Right lobe of liver (tissue), 6 donors: Measurements from ENCODE around the gene TSEN2. TPM values are rescaled to one million over a fixed set of nuclear protein-coding genes. Genes with fewer than 3 reads are reported as not detected.

Source experiments
- ATAC-seq, 4 donors: fragments of 200-7000 bp; cut with Tn5 transposase; one replicate each; pipeline ENCODE4 v1.9.1; 2020; ENCODE audit warnings: mild to moderate bottlenecking in 4 of 4, moderate library complexity in 4 of 4
- DNase-seq, 3 donors: peaks; one replicate each; pipeline ENCODE4 v3.0.0-alpha.2; 2020
- H3K27ac ChIP-seq, 3 donors: fragments of 200-600 bp; one replicate each; pipeline ENCODE4 v1.8.0; 2022
- H3K27me3 ChIP-seq, 2 donors: fragments of 200-600 bp; one replicate each; pipeline ENCODE4 v1.8.0; 2022
- H3K36me3 ChIP-seq, 4 donors: fragments of 200-600 bp; sonication (generic) in 1 of 4; one replicate each; pipeline versions ENCODE4 v1.5.1 to v1.8.0; 2017 to 2022; ENCODE audit warnings: control low read depth in 1 of 4
- H3K4me1 ChIP-seq, 4 donors: fragments of 200-600 bp; sonication (generic) in 1 of 4; one replicate each; pipeline versions ENCODE4 v1.5.1 to v1.8.0; 2017 to 2022; ENCODE audit warnings: control low read depth in 1 of 4
- H3K4me3 ChIP-seq, 3 donors: fragments of 200-600 bp; one replicate each; pipeline ENCODE4 v1.8.0; 2022
- H3K9me3 ChIP-seq, 4 donors: fragments of 200-600 bp; sonication (generic) in 1 of 4; one replicate each; pipeline versions ENCODE4 v1.5.1 to v1.8.0; 2017 to 2022; ENCODE audit warnings: control low read depth in 1 of 4
- CTCF ChIP-seq, 4 donors: fragments of 200-600 bp in 3 of 4; fragments of 450-650 bp in 1 of 4; IDR thresholded peaks; one replicate each; pipeline versions ENCODE4 v1.5.1 to v1.8.0; 2016 to 2022; ENCODE audit warnings: antibody characterized with exemption in 4 of 4, mild to moderate bottlenecking in 2 of 4
- POLR2A ChIP-seq: fragments of 450-650 bp; IDR thresholded peaks from one replicate; pipeline ENCODE4 v1.6.1; 2017; ENCODE audit warnings: antibody characterized with exemption, mild to moderate bottlenecking
- WGBS: methylation state at CpG from one replicate; pipeline ENCODE4 v1.1.6; 2018; ENCODE audit warnings: low coverage, low lambda C conversion rate; ENCODE audit not compliant: insufficient coverage; ENCODE audit errors: missing lambda C conversion rate; 5-methylcytosine and 5-hydroxymethylcytosine counted together
- intact Hi-C, 2 donors: fragments of 100-400 bp; cut with DNase I; formaldehyde crosslinking; loops; one replicate each; pipeline versions ENCODE4 v1.11.2 to v1.14.1; 2022
- total RNA-seq, 6 experiments: library from RNA; depleted of rRNA in 2 of 6; stranded (reverse); fragments of >200 nt in 2 of 6; fragmentation: NEBNext Ultra II Directional in 3 of 6; extraction: Animal tissue kit (Norgen Biotek cat#: 25700) in 3 of 6; gene quantifications; one replicate each; pipeline versions ENCODE4 v1.1.0 to v1.2.4, GENCODE V29; 2016 to 2023
- donor health status: DM: no; HTN: yes; CAD: no.
- donor health status: DM: no; HTN: no; CAD: no.
- donor health status: DM: no; HTN: no; CAD: no.
- donor health status: DM: no; HTN: yes; CAD: no.
- donor health status: DM: no; HTN: yes; CAD: no.

The TSEN2 gene
- total RNA-seq, 6 experiments from 2014 or later = 4.7 to 9.2 (median 6.4) TPM

GRCh38 chr3:12556690-12557472 lies 72.6 kb downstream of the TSEN2 start, which contains the start of gene MKRN2:
TSS of gene MKRN2 (plus strand) at chr3:12557087. CDS start at chr3:12557151, 64 bp downstream.
- TF ChIP-seq POLR2A (peak; percentile 97), CTCF (IDR thresholded peaks at IDR 0.05) (peak in 1 of 4 donors; percentile 13)
- H3K4me1 ChIP-seq = peaks cover 0 to 39% (median 8%) of the 10 kb centered on the region in 4 donors

GRCh38 chr3:12557473-12558100 lies 73.3 kb downstream of the TSEN2 start:
- Histone ChIP-seq H3K4me3 (peak overlapping the region; percentile 74 to 88 (median 74)), H3K27me3 (peaks cover 0 to 4% of the 10 kb centered on the region in 2 donors), H3K36me3 (no peaks in the 10 kb centered on the region), H3K9me3 (no peaks in the 10 kb centered on the region), H3K4me1 (peaks cover 0 to 39% (median 8%) of the 10 kb centered on the region in 4 donors), H3K27ac (peak overlapping the region; percentile 88 to 92 (median 90))
- ATAC-seq (peak; percentile 25 to 41 (median 38)), DNase-seq (no peak)
- intact Hi-C loops = no loop called here
- WGBS = under 1% methylated on average over 18 of the region's 18 CpGs
- TF ChIP-seq POLR2A = no peak
- TF ChIP-seq CTCF (IDR thresholded peaks at IDR 0.05) = no peak

More at GRCh38 chr3:12556690-12557472, 72.6 kb downstream of the TSEN2 start, which contains the start of gene MKRN2:
- H3K36me3 ChIP-seq = no peaks in the 10 kb centered on the region
- peaks cover 0 to 4% of the 10 kb centered on the region in 2 donors for H3K27me3 ChIP-seq
- intact Hi-C loops = no loop called here
- 0% methylated on average over 10 of the region's 77 CpGs for WGBS
- H3K4me3 ChIP-seq = peak within 1 kb of the TSS; percentile 74 to 88 (median 74)
- H3K27ac ChIP-seq = peak within 1 kb of the TSS; percentile 88 to 92 (median 90)
- no peaks in the 10 kb centered on the region for H3K9me3 ChIP-seq
- peak; percentile 89 to 91 (median 90) for DNase-seq
- ATAC-seq = peak; percentile 94 to 97 (median 96)

- Histone ChIP-seq H3K4me1 (peaks cover 0 to 34% (median 8%) of the 10 kb centered on the region in 4 donors), H3K9me3 (no peaks in the 10 kb centered on the region), H3K36me3 (no peaks in the 10 kb centered on the region), H3K27me3 (no peaks in the 10 kb centered on the region), H3K4me3 (no peak overlapping the region), H3K27ac (no peak overlapping the region)
- TF ChIP-seq CTCF (IDR thresholded peaks at IDR 0.05) (no peak), POLR2A (no peak)
- intact Hi-C loops = no loop called here
- no peak for ATAC-seq
- WGBS = 51% methylated on average over 4 of the region's 4 CpGs
- DNase-seq = no peak
Measured at GRCh38 chr3:12558706-12559105, 74.4 kb downstream of the TSEN2 start.

- intact Hi-C loops = no loop called here
- H3K9me3 ChIP-seq = no peaks in the 10 kb centered on the region
- H3K36me3 ChIP-seq = no peaks in the 10 kb centered on the region
- TF ChIP-seq POLR2A (no peak), CTCF (IDR thresholded peaks at IDR 0.05) (no peak)
- H3K4me1 ChIP-seq = peaks cover 0 to 29% (median 8%) of the 10 kb centered on the region in 4 donors
- WGBS = 81% methylated on average over 3 of the region's 3 CpGs
- DNase-seq = no peak
- no peak overlapping the region for H3K27ac ChIP-seq
- ATAC-seq = no peak
- no peaks in the 10 kb centered on the region for H3K27me3 ChIP-seq
- H3K4me3 ChIP-seq = no peak overlapping the region
Measured at GRCh38 chr3:12559520-12559919, 75.2 kb downstream of the TSEN2 start.
